ENCODE measurements around the gene GIMD1.

GRCh38 chr4:106336618-106337017 lies 32.0 kb downstream of the GIMD1 start:
- no peak for TF ChIP-seq FOXJ3 (CRISPR knock-in tag; IDR thresholded peaks at IDR 0.05)
- no peak for TF ChIP-seq GABPA (IDR thresholded peaks at IDR 0.05; ENCODE audit: low read depth)
- no peak for TF ChIP-seq CTCF (IDR thresholded peaks at IDR 0.05)
- no peak for TF ChIP-seq EZH2phosphoT487 (IDR thresholded peaks at IDR 0.05; ENCODE audit: borderline replicate concordance, low read depth)
- TF ChIP-seq CHD2 (IDR thresholded peaks at IDR 0.05; ENCODE audit: low read length, partially characterized antibody): no peak
- TF ChIP-seq EP300 (IDR thresholded peaks at IDR 0.05; ENCODE audit: borderline replicate concordance in 1 of 2, low read depth in 1 of 2, low read length in 1 of 2): no peak
- TF ChIP-seq YY1 (IDR thresholded peaks at IDR 0.05; ENCODE audit: low read depth): no peak

Measured in SK-N-SH (cell line).